PC-9 (cell line): Measurements from ENCODE around the gene PGF. TPM values are rescaled to one million over a fixed set of nuclear protein-coding genes. Genes with fewer than 3 reads are reported as not detected.

ENCODE experiments used
- BruUV-seq: library from RNA; stranded (reverse); fragments of 400-500 nt; replicated peaks from 2 replicates; lab custom pipeline; 2021; lab: Mats Ljungman, UMichigan
- CTCF ChIA-PET: fragments of 300-600 bp; sonication (Branson Sonifier 250); formaldehyde crosslinking; loops from one replicate; lab custom pipeline; 2022; ENCODE audit warnings: antibody characterized with exemption; lab: Charles Lee
- POLR2A ChIA-PET: fragments of 300-600 bp; sonication (Branson Sonifier 250); formaldehyde crosslinking; loops from one replicate; lab custom pipeline; 2022; ENCODE audit warnings: antibody characterized with exemption; ENCODE audit not compliant: unreplicated experiment; lab: Charles Lee
- DNase-seq, 2 experiments: peaks; one replicate each; pipeline versions ENCODE4 v3.0.0 to v3.0.0-alpha.2; 2015 to 2022; ENCODE audit warnings: mixed read lengths in 1 of 2
- H2AFZ ChIP-seq: fragments of 200-600 bp; sonication (generic); 2 replicates; pipeline ENCODE4 v1.8.1; 2017; ENCODE audit warnings: antibody characterized with exemption
- H3F3A ChIP-seq: fragments of 200-600 bp; sonication (generic); 2 replicates; pipeline ENCODE4 v1.8.1; 2017; ENCODE audit warnings: antibody characterized with exemption, mild to moderate bottlenecking, low read depth; ENCODE audit not compliant: insufficient read depth
- H3K27ac ChIP-seq: fragments of 200-600 bp; sonication (generic); 2 replicates; pipeline ENCODE4 v1.6.1; 2016; ENCODE audit warnings: mixed run types
- H3K27me3 ChIP-seq: fragments of 200-600 bp; sonication (generic); 2 replicates; pipeline ENCODE4 v1.6.1; 2016; ENCODE audit warnings: low read depth, mixed run types; ENCODE audit not compliant: insufficient read depth
- H3K36me3 ChIP-seq: fragments of 200-600 bp; sonication (generic); 2 replicates; pipeline ENCODE4 v1.6.1; 2016; ENCODE audit warnings: low read depth, mixed run types
- H3K4me1 ChIP-seq: fragments of 200-600 bp; sonication (generic); replicated peaks from 2 replicates; pipeline ENCODE4 v1.6.1; 2016; ENCODE audit warnings: mixed run types; ENCODE audit not compliant: insufficient read depth
- H3K4me2 ChIP-seq: fragments of 200-600 bp; sonication (generic); 2 replicates; pipeline ENCODE4 v1.6.1; 2017; ENCODE audit warnings: mixed run types
- H3K4me3 ChIP-seq: fragments of 200-600 bp; sonication (generic); 2 replicates; pipeline ENCODE4 v1.6.1; 2016; ENCODE audit warnings: mixed run types
- H3K79me2 ChIP-seq: fragments of 200-600 bp; sonication (generic); 2 replicates; pipeline ENCODE4 v1.6.1; 2017; ENCODE audit warnings: low read depth, mixed run types
- H3K9me2 ChIP-seq: fragments of 200-600 bp; sonication (generic); 2 replicates; pipeline ENCODE4 v1.8.1; 2017; ENCODE audit warnings: mild to moderate bottlenecking; ENCODE audit not compliant: insufficient read depth
- H3K9me3 ChIP-seq: fragments of 200-600 bp; sonication (generic); 2 replicates; pipeline ENCODE4 v1.8.1; 2016; ENCODE audit warnings: low read depth; ENCODE audit not compliant: insufficient read depth
- H4K20me1 ChIP-seq: fragments of 200-600 bp; sonication (generic); 2 replicates; pipeline ENCODE4 v1.8.1; 2017; ENCODE audit not compliant: insufficient read depth
- CTCF ChIP-seq: fragments of 200-600 bp; sonication (generic); conservative IDR thresholded peaks from 2 replicates; pipeline ENCODE4 v1.6.1; 2017; ENCODE audit warnings: mixed run types, antibody characterized with exemption, mild to moderate bottlenecking, moderate library complexity
- EZH2 ChIP-seq: fragments of 200-600 bp; sonication (generic); IDR thresholded peaks from 2 replicates; pipeline ENCODE4 v1.8.0; 2017; ENCODE audit warnings: antibody characterized with exemption, low read depth
- intact Hi-C: fragments of 100-400 bp; cut with micrococcal nuclease; formaldehyde crosslinking; loops from one replicate; pipeline ENCODE4 v1.10.0; 2022; ENCODE audit not compliant: unreplicated experiment
- total RNA-seq: library from RNA; stranded (reverse); gene quantifications from 2 replicates; pipeline ENCODE4 v1.2.3, GENCODE V29; 2021

The PGF gene
- total RNA-seq, 1 experiment from 2014 or later, result 11.7 TPM

- CTCF ChIA-PET, result interaction anchor here (0.7 kb wide), 1 partner anchor 481 kb away, joined by 4 read pairs; no protein-coding TSS in a partner anchor
- POLR2A ChIA-PET, result no interaction called here
- BruUV-seq, result no TSS peak
Measured at GRCh38 chr14:74915426-74915825, 40.0 kb downstream of the PGF start.

GRCh38 chr14:74913986-74914573 is 41.3 kb downstream of the PGF start:
- BruUV-seq, result no TSS peak
- Histone ChIP-seq H3K36me3 (no peaks in the 10 kb centered on the region), H3K27ac (no peak overlapping the region), H3K4me1 (peaks cover 8% of the 10 kb centered on the region), H3K9me2 (no peaks in the 10 kb centered on the region), H3K4me3 (no peak overlapping the region), H4K20me1 (no peaks in the 10 kb centered on the region), H3F3A (no peaks in the 10 kb centered on the region), H3K4me2 (no peak overlapping the region), H3K27me3 (no peaks in the 10 kb centered on the region), H3K79me2 (no peaks in the 10 kb centered on the region), H3K9me3 (no peaks in the 10 kb centered on the region), H2AFZ (no peak overlapping the region)
- ChIA-PET POLR2A (interaction anchor here (0.6 kb wide), 1 partner anchor 47 kb away, joined by 5 read pairs; no protein-coding TSS in a partner anchor), CTCF (no interaction called here)
- intact Hi-C loops, result loop anchor here (1.0 to 2.0 kb wide), 5 partner anchors 27 to 389 kb away; no protein-coding TSS in a partner anchor
- peak; percentile 73 to 82 for DNase-seq
- TF ChIP-seq CTCF (peak; percentile 88), EZH2 (no peak)

More at GRCh38 chr14:74915426-74915825, 40.0 kb downstream of the PGF start:
- Histone ChIP-seq H3K4me3 (no peak overlapping the region), H3K4me1 (peaks cover 8% of the 10 kb centered on the region), H3K79me2 (no peaks in the 10 kb centered on the region), H2AFZ (no peak overlapping the region), H3K27ac (no peak overlapping the region), H3K27me3 (no peaks in the 10 kb centered on the region), H3K36me3 (no peaks in the 10 kb centered on the region), H4K20me1 (no peaks in the 10 kb centered on the region), H3K9me2 (no peaks in the 10 kb centered on the region), H3F3A (no peaks in the 10 kb centered on the region), H3K9me3 (no peaks in the 10 kb centered on the region), H3K4me2 (no peak overlapping the region)
- intact Hi-C loops, result loop anchor here (2.0 kb wide), 1 partner anchor 25 kb away; no protein-coding TSS in a partner anchor
- TF ChIP-seq EZH2 (no peak), CTCF (no peak)
- DNase-seq, result no peak

- no TSS peak for BruUV-seq
- Histone ChIP-seq H3K36me3 (no peaks in the 10 kb centered on the region), H3K27me3 (no peaks in the 10 kb centered on the region), H3K4me1 (peaks cover 8% of the 10 kb centered on the region), H3K9me2 (no peaks in the 10 kb centered on the region), H3K4me2 (no peak overlapping the region), H4K20me1 (no peaks in the 10 kb centered on the region), H2AFZ (no peak overlapping the region), H3K79me2 (no peaks in the 10 kb centered on the region), H3F3A (no peaks in the 10 kb centered on the region), H3K9me3 (no peaks in the 10 kb centered on the region), H3K4me3 (no peak overlapping the region), H3K27ac (no peak overlapping the region)
- ChIA-PET POLR2A (no interaction called here), CTCF (interaction anchor here (0.8 kb wide), 1 partner anchor 105 kb away, joined by 9 read pairs; no protein-coding TSS in a partner anchor)
- TF ChIP-seq CTCF (no peak), EZH2 (no peak)
- DNase-seq, result no peak
- intact Hi-C loops, result no loop called here
Measured at GRCh38 chr14:74913393-74913910, 41.9 kb downstream of the PGF start.
